ENCODE results near the gene IFI16.
"Not testable (repeated sequence)": the region's sequence is repeated elsewhere in the genome, so short reads cannot be mapped to it uniquely, and the experiment has no call there.

The IFI16 gene

GRCh38 chr1:159007726-159008125 is 2.0 kb upstream of the IFI16 start:
- FAIRE-seq (no peak), DNase-seq (ENCODE audit: low spot score) (no peak)

- FAIRE-seq, result no peak
- DNase-seq (ENCODE audit: low spot score), result no peak
These were observed 941 bp upstream of the IFI16 start for GRCh38 chr1:159008744-159009188.

GRCh38 chr1:159009287-159009686 is 420 bp upstream of the IFI16 start:
- no peak for DNase-seq (ENCODE audit: low spot score)
- no peak for FAIRE-seq

GRCh38 chr1:159010391-159010790 is 684 bp downstream of the IFI16 start:
- no peak for FAIRE-seq
- DNase-seq (ENCODE audit: low spot score), result no peak

- not testable (repeated sequence) for FAIRE-seq; DNase-seq (ENCODE audit: low spot score)
These were observed 1.3 kb downstream of the IFI16 start for GRCh38 chr1:159011001-159011400.

GRCh38 chr1:159011751-159012150 is 2.0 kb downstream of the IFI16 start:
- no peak for DNase-seq (ENCODE audit: low spot score)
- no peak for FAIRE-seq

- DNase-seq (ENCODE audit: low spot score) (no peak), FAIRE-seq (no peak)
These were observed 2.8 kb downstream of the IFI16 start for GRCh38 chr1:159012495-159012894.

GRCh38 chr1:159014003-159014571 is 4.4 kb downstream of the IFI16 start:
- no peak for DNase-seq (ENCODE audit: low spot score)
- FAIRE-seq, result no peak

- FAIRE-seq (no peak), DNase-seq (ENCODE audit: low spot score) (no peak)
These were observed 5.1 kb downstream of the IFI16 start for GRCh38 chr1:159014851-159015250.

- peak; percentile 86 for FAIRE-seq
- DNase-seq (ENCODE audit: low spot score), result peak; percentile 85
These were observed 5.8 kb downstream of the IFI16 start for GRCh38 chr1:159015440-159015909.

GRCh38 chr1:159023723-159024122 is 14.0 kb downstream of the IFI16 start:
- FAIRE-seq, result no peak

GRCh38 chr1:159025043-159025442 is 15.3 kb downstream of the IFI16 start:
- FAIRE-seq (no peak), DNase-seq (ENCODE audit: low spot score) (no peak)

More at GRCh38 chr1:159023723-159024122, 14.0 kb downstream of the IFI16 start:
- DNase-seq (ENCODE audit: low spot score), result no peak

- not testable (repeated sequence) for DNase-seq (ENCODE audit: low spot score); FAIRE-seq
These were observed 17.1 kb downstream of the IFI16 start for GRCh38 chr1:159026841-159027240.

- no peak for FAIRE-seq
- no peak for DNase-seq (ENCODE audit: low spot score)
These were observed 20.6 kb downstream of the IFI16 start for GRCh38 chr1:159030311-159030710.

GRCh38 chr1:159030877-159031447 is 21.3 kb downstream of the IFI16 start:
- FAIRE-seq (no peak), DNase-seq (ENCODE audit: low spot score) (no peak)

GRCh38 chr1:159040206-159040605 is 30.5 kb downstream of the IFI16 start:
- FAIRE-seq, result no peak

GRCh38 chr1:159040893-159041724 is 31.4 kb downstream of the IFI16 start:
- FAIRE-seq (no peak), DNase-seq (ENCODE audit: low spot score) (no peak)

More at GRCh38 chr1:159040206-159040605, 30.5 kb downstream of the IFI16 start:
- DNase-seq (ENCODE audit: low spot score), result no peak

- not testable (repeated sequence) for DNase-seq (ENCODE audit: low spot score); FAIRE-seq
These were observed 36.8 kb downstream of the IFI16 start for GRCh38 chr1:159046486-159046885.

GRCh38 chr1:159051436-159051835 is 41.7 kb downstream of the IFI16 start:
- FAIRE-seq (no peak), DNase-seq (ENCODE audit: low spot score) (no peak)

- DNase-seq (ENCODE audit: low spot score) (no peak), FAIRE-seq (no peak)
These were observed 44.7 kb downstream of the IFI16 start for GRCh38 chr1:159054427-159054826.

- FAIRE-seq, result no peak
These were observed 45.5 kb downstream of the IFI16 start for GRCh38 chr1:159055181-159055641.

GRCh38 chr1:159056069-159056698 is 46.5 kb downstream of the IFI16 start:
- DNase-seq (ENCODE audit: low spot score) (no peak), FAIRE-seq (no peak)

More at GRCh38 chr1:159055181-159055641, 45.5 kb downstream of the IFI16 start:
- no peak for DNase-seq (ENCODE audit: low spot score)
